ENCODE measurements around the gene RNU6-7.

RNU6-7 gene

GRCh38 chr14:32205554-32205953 lies 3.7 kb downstream of the RNU6-7 start:
- DNase-seq (ENCODE audit: low spot score): no peak

GRCh38 chr14:32205984-32206383 lies 4.1 kb downstream of the RNU6-7 start:
- DNase-seq (ENCODE audit: low spot score): no peak

- DNase-seq (ENCODE audit: low spot score): no peak
These were observed 4.7 kb downstream of the RNU6-7 start for GRCh38 chr14:32206552-32206951.

- no peak for DNase-seq (ENCODE audit: low spot score)
These were observed 6.6 kb downstream of the RNU6-7 start for GRCh38 chr14:32208490-32208889.

GRCh38 chr14:32209471-32209870 lies 7.6 kb downstream of the RNU6-7 start:
- DNase-seq (ENCODE audit: low spot score): no peak

GRCh38 chr14:32211068-32211404 lies 9.2 kb downstream of the RNU6-7 start:
- DNase-seq (ENCODE audit: low spot score): no peak

- no peak for DNase-seq (ENCODE audit: low spot score)
These were observed 11.0 kb downstream of the RNU6-7 start for GRCh38 chr14:32212833-32213232.

- DNase-seq (ENCODE audit: low spot score): no peak
These were observed 15.5 kb downstream of the RNU6-7 start for GRCh38 chr14:32217301-32217700.

- DNase-seq (ENCODE audit: low spot score): no peak
These were observed 23.0 kb downstream of the RNU6-7 start for GRCh38 chr14:32224737-32225377.

GRCh38 chr14:32225378-32225920 lies 23.6 kb downstream of the RNU6-7 start:
- no peak for DNase-seq (ENCODE audit: low spot score)

GRCh38 chr14:32226056-32226455 lies 24.2 kb downstream of the RNU6-7 start:
- no peak for DNase-seq (ENCODE audit: low spot score)

GRCh38 chr14:32230181-32230580 lies 28.3 kb downstream of the RNU6-7 start:
- DNase-seq (ENCODE audit: low spot score): no peak

- no peak for DNase-seq (ENCODE audit: low spot score)
These were observed 28.9 kb downstream of the RNU6-7 start for GRCh38 chr14:32230695-32231280.

- no peak for DNase-seq (ENCODE audit: low spot score)
These were observed 30.6 kb downstream of the RNU6-7 start for GRCh38 chr14:32232481-32232880.

GRCh38 chr14:32233260-32233659 lies 31.4 kb downstream of the RNU6-7 start:
- DNase-seq (ENCODE audit: low spot score): no peak

GRCh38 chr14:32244404-32244803 lies 42.6 kb downstream of the RNU6-7 start:
- DNase-seq (ENCODE audit: low spot score): no peak

GRCh38 chr14:32246751-32247150 lies 44.9 kb downstream of the RNU6-7 start:
- no peak for DNase-seq (ENCODE audit: low spot score)

- no peak for DNase-seq (ENCODE audit: low spot score)
These were observed 47.5 kb downstream of the RNU6-7 start for GRCh38 chr14:32249371-32249770.

- DNase-seq (ENCODE audit: low spot score): no peak
These were observed 47.9 kb downstream of the RNU6-7 start for GRCh38 chr14:32249780-32250179.

GRCh38 chr14:32250681-32251080 lies 48.8 kb downstream of the RNU6-7 start:
- no peak for DNase-seq (ENCODE audit: low spot score)

- no peak for DNase-seq (ENCODE audit: low spot score)
These were observed 49.7 kb downstream of the RNU6-7 start for GRCh38 chr14:32251530-32251929.
